PC-9 (cell line): ENCODE measurements around the gene TEX30. TPM values are rescaled to one million over a fixed set of nuclear protein-coding genes. Genes with fewer than 3 reads are reported as not detected.

Source experiments
- BruUV-seq: library from RNA; stranded (reverse); fragments of 400-500 nt; replicated peaks from 2 replicates; lab custom pipeline; 2021; lab: Mats Ljungman, UMichigan
- CTCF ChIA-PET: fragments of 300-600 bp; sonication (Branson Sonifier 250); formaldehyde crosslinking; loops from one replicate; lab custom pipeline; 2022; ENCODE audit warnings: antibody characterized with exemption; lab: Charles Lee
- POLR2A ChIA-PET: fragments of 300-600 bp; sonication (Branson Sonifier 250); formaldehyde crosslinking; loops from one replicate; lab custom pipeline; 2022; ENCODE audit warnings: antibody characterized with exemption; ENCODE audit not compliant: unreplicated experiment; lab: Charles Lee
- DNase-seq, 2 experiments: peaks; one replicate each; pipeline versions ENCODE4 v3.0.0 to v3.0.0-alpha.2; 2015 to 2022; ENCODE audit warnings: mixed read lengths in 1 of 2
- H2AFZ ChIP-seq: fragments of 200-600 bp; sonication (generic); 2 replicates; pipeline ENCODE4 v1.8.1; 2017; ENCODE audit warnings: antibody characterized with exemption
- H3F3A ChIP-seq: fragments of 200-600 bp; sonication (generic); 2 replicates; pipeline ENCODE4 v1.8.1; 2017; ENCODE audit warnings: antibody characterized with exemption, mild to moderate bottlenecking, low read depth; ENCODE audit not compliant: insufficient read depth
- H3K27ac ChIP-seq: fragments of 200-600 bp; sonication (generic); 2 replicates; pipeline ENCODE4 v1.6.1; 2016; ENCODE audit warnings: mixed run types
- H3K27me3 ChIP-seq: fragments of 200-600 bp; sonication (generic); 2 replicates; pipeline ENCODE4 v1.6.1; 2016; ENCODE audit warnings: low read depth, mixed run types; ENCODE audit not compliant: insufficient read depth
- H3K36me3 ChIP-seq: fragments of 200-600 bp; sonication (generic); 2 replicates; pipeline ENCODE4 v1.6.1; 2016; ENCODE audit warnings: low read depth, mixed run types
- H3K4me1 ChIP-seq: fragments of 200-600 bp; sonication (generic); replicated peaks from 2 replicates; pipeline ENCODE4 v1.6.1; 2016; ENCODE audit warnings: mixed run types; ENCODE audit not compliant: insufficient read depth
- H3K4me2 ChIP-seq: fragments of 200-600 bp; sonication (generic); 2 replicates; pipeline ENCODE4 v1.6.1; 2017; ENCODE audit warnings: mixed run types
- H3K4me3 ChIP-seq: fragments of 200-600 bp; sonication (generic); 2 replicates; pipeline ENCODE4 v1.6.1; 2016; ENCODE audit warnings: mixed run types
- H3K79me2 ChIP-seq: fragments of 200-600 bp; sonication (generic); 2 replicates; pipeline ENCODE4 v1.6.1; 2017; ENCODE audit warnings: low read depth, mixed run types
- H3K9me2 ChIP-seq: fragments of 200-600 bp; sonication (generic); 2 replicates; pipeline ENCODE4 v1.8.1; 2017; ENCODE audit warnings: mild to moderate bottlenecking; ENCODE audit not compliant: insufficient read depth
- H3K9me3 ChIP-seq: fragments of 200-600 bp; sonication (generic); 2 replicates; pipeline ENCODE4 v1.8.1; 2016; ENCODE audit warnings: low read depth; ENCODE audit not compliant: insufficient read depth
- H4K20me1 ChIP-seq: fragments of 200-600 bp; sonication (generic); 2 replicates; pipeline ENCODE4 v1.8.1; 2017; ENCODE audit not compliant: insufficient read depth
- CTCF ChIP-seq: fragments of 200-600 bp; sonication (generic); conservative IDR thresholded peaks from 2 replicates; pipeline ENCODE4 v1.6.1; 2017; ENCODE audit warnings: mixed run types, antibody characterized with exemption, mild to moderate bottlenecking, moderate library complexity
- EZH2 ChIP-seq: fragments of 200-600 bp; sonication (generic); IDR thresholded peaks from 2 replicates; pipeline ENCODE4 v1.8.0; 2017; ENCODE audit warnings: antibody characterized with exemption, low read depth
- intact Hi-C: fragments of 100-400 bp; cut with micrococcal nuclease; formaldehyde crosslinking; loops from one replicate; pipeline ENCODE4 v1.10.0; 2022; ENCODE audit not compliant: unreplicated experiment
- total RNA-seq: library from RNA; stranded (reverse); gene quantifications from 2 replicates; pipeline ENCODE4 v1.2.3, GENCODE V29; 2021

The TEX30 gene
- total RNA-seq, 1 experiment from 2014 or later, result 13.1 TPM

GRCh38 chr13:102718746-102719145, 54.8 kb downstream of the TEX30 start:
- CTCF ChIA-PET, result no interaction called here
- POLR2A ChIA-PET, result no interaction called here

More at GRCh38 chr13:102718746-102719145, 54.8 kb downstream of the TEX30 start:
- no peak for DNase-seq
- no peak overlapping the region for H3K4me2 ChIP-seq
- H3K27me3 ChIP-seq, result no peaks in the 10 kb centered on the region
- intact Hi-C loops, result no loop called here
- H3K4me1 ChIP-seq, result no peaks in the 10 kb centered on the region
- H3K9me3 ChIP-seq, result no peaks in the 10 kb centered on the region
- H3K27ac ChIP-seq, result no peak overlapping the region
- H3K79me2 ChIP-seq, result no peaks in the 10 kb centered on the region
- H4K20me1 ChIP-seq, result no peaks in the 10 kb centered on the region
- no peaks in the 10 kb centered on the region for H3K9me2 ChIP-seq
- no TSS peak for BruUV-seq
- no peak for TF ChIP-seq EZH2
- no peak for TF ChIP-seq CTCF
- no peaks in the 10 kb centered on the region for H3K36me3 ChIP-seq
- H2AFZ ChIP-seq, result no peak overlapping the region
- no peaks in the 10 kb centered on the region for H3F3A ChIP-seq
- H3K4me3 ChIP-seq, result no peak overlapping the region

Other genes with a start within 250 kb of the TEX30 start
- 33.3 and 35.1 TPM in 2 replicates for gene TPP2, start 176.8 kb downstream of the TEX30 start, total RNA-seq
- gene METTL21C, start 78.7 kb downstream of the TEX30 start, total RNA-seq, result not detected in 2 replicates
- 2.8 and 3.2 TPM in 2 replicates for gene POGLUT2, start 25.2 kb upstream of the TEX30 start, total RNA-seq
- 12.5 and 17.5 TPM in 2 replicates for gene BIVM, start 25.3 kb upstream of the TEX30 start, total RNA-seq
- 33.9 and 38.2 TPM in 2 replicates for gene ERCC5, start 72.2 kb upstream of the TEX30 start, total RNA-seq